Muscle of arm (tissue), 14 donors: ENCODE results near the gene SLCO1B3. TPM values are rescaled to one million over a fixed set of nuclear protein-coding genes. Genes with fewer than 3 reads are reported as not detected.
"Not testable (repeated sequence)": the region's sequence is repeated elsewhere in the genome, so short reads cannot be mapped to it uniquely, and the experiment has no call there.

Experiments
- DNase-seq: peaks from one replicate; pipeline ENCODE4 v3.0.0-alpha.2; 2013
- long read RNA-seq, 11 donors: transcript quantifications; one replicate each; lab custom pipeline, GENCODE V29; 2026
- polyA plus RNA-seq, 12 donors: library from polyadenylated mRNA; unstranded; fragments of 120-200 nt; gene quantifications; one replicate each; pipeline ENCODE4 v1.2.1, GENCODE V29; 2013; ENCODE audit not compliant: insufficient read length in 12 of 12

SLCO1B3 gene, protein sequence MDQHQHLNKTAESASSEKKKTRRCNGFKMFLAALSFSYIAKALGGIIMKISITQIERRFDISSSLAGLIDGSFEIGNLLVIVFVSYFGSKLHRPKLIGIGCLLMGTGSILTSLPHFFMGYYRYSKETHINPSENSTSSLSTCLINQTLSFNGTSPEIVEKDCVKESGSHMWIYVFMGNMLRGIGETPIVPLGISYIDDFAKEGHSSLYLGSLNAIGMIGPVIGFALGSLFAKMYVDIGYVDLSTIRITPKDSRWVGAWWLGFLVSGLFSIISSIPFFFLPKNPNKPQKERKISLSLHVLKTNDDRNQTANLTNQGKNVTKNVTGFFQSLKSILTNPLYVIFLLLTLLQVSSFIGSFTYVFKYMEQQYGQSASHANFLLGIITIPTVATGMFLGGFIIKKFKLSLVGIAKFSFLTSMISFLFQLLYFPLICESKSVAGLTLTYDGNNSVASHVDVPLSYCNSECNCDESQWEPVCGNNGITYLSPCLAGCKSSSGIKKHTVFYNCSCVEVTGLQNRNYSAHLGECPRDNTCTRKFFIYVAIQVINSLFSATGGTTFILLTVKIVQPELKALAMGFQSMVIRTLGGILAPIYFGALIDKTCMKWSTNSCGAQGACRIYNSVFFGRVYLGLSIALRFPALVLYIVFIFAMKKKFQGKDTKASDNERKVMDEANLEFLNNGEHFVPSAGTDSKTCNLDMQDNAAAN
- under 1 TPM in 2 of 12 donors, not detected in 10; 0.12 to 0.63 TPM for polyA plus RNA-seq
- long read RNA-seq, donor 1, result 0 reads
- long read RNA-seq, donor 2, result 0 reads
- long read RNA-seq, donor 3, result 0 reads
- long read RNA-seq, donor 4, result 0 reads
- long read RNA-seq, donor 5, result 0 reads
- long read RNA-seq, donor 6, result 0 reads
- long read RNA-seq, donor 7, result 0 reads
- long read RNA-seq, donor 8, result 0 reads
- long read RNA-seq, donor 9, result 0 reads
- long read RNA-seq, donor 10, result 0 reads
- long read RNA-seq, donor 11, result 0 reads

DNA sequence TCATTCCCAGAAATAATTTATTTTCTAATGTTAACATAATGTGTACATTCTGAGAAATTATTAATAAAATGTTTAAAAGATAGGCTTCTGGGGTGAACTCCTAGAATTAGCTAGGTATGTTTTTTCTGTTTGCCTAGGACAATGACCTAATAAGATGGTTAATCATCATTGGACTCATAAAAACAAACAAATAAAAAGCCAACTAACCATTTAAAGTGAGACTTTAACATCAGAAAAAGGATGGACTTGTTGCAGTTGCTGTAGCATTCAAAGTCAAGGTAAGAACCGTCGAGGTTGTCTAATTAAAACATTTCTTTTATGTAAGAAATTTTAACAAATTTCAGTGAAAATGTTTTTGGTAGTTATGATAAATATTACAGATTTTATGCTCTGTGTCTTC lies at the start of gene SLCO1B3:
SLCO1B3 (plus strand) TSS at position 219 of the 400 bp plus-strand sequence. CDS start 5,034 bp downstream, outside the sequence.
- no peak for DNase-seq

DNA sequence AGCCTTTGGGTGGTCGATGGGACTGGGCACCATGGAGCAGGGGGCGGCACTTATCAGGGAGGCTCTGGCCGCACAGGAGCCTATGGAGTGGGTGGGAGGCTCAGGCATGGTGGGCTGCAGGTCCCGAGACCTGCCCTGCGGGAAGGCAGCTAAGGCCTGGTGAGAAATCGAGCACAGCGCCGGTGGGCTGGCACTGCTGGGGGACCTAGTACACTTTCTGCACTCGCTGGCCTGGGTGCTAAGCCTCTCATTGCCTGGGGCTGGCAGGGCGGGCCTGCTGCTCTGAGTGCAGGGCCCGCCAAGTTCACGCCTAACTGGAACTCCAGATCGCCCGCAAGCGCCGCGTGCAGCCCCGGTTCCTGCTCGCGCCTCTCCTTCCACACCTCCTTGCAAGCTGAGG lies 33.1 kb upstream of the SLCO1B3 start:
- no peak for DNase-seq

DNA sequence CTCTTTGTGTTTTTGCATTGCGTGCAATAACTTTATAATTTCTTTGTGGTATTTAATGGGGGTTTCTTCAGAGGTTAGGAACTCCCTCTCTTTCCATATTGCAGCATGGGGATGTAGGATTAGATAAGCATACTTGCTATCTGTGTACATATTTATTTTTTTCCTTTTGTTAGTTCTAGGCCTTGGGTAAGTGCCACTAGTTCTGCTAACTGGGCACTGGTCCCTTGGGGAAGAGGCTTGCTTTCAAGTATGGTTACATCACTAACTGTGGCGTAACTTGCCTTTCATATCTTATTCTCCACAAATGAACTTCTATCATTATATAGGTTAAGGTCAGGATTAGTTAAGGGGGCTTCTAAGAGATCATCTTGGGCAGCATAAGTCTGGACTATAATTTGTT lies 31.5 kb upstream of the SLCO1B3 start:
- no peak for DNase-seq

DNA sequence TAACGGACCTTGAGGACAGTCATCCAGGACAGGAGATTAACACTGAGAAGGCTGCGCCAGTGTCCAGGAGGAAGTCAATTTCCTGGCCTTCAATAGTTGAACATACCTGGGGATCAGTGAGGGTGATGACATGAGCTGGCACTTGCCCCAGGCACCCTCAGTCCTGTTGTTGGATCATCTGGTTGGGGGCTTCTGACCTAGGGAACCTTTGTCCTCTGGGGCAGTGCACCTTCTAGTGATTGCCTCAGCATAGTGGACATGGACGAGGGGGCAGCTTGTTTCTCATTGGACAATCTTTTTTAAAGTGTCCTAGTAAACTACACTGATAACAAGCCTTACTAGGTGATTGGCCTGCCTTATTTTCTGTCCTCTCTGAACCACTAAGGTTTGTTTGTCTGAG lies 30.5 kb upstream of the SLCO1B3 start:
- not testable (repeated sequence) for DNase-seq

DNA sequence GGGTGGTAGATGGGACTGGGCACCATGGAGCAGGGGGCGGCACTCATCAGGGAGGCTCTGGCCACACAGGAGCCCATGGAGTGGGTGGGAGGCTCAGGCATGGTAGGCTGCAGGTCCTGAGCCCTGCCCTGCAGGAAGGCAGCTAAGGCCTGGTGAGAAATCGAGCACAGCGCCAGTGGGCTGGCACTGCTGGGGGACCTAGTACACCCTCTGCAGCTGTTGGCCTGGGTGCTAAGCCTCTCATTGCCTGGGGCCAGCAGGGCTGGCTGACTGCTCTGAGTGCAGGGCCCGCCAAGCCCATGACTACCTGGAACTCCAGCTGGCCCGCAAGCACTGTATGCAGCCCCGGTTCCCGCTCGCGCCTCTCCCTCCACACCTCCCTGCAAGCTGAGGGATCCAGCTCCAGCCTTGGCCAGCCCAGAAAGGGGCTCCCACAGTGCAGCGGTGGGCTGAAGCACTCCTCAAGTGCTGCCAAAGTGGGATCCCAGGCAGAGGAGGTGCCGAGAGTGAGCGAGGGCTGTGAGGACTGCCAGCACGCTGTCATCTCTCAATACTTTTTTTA lies 26.6 kb upstream of the SLCO1B3 start:
- not testable (repeated sequence) for DNase-seq

DNA sequence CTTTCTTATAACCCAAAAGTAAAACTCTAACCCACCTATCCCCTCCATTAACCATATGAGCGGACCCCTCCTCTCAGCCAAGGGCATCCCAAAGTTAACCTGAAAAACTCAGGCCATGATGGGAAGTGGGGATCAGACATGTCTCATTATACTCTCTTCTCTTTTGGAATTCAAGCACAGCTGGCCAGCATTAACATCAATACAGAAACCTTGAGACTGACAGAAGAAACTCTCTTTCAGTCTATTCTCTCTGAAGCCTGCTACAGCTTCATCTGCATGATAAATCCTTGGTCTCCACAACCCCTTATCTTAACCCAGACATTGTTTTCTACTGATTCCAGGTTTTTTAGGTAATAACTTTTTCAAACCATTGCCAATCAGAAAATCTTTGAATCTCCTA lies 17.5 kb upstream of the SLCO1B3 start:
- DNase-seq, result no peak

DNA sequence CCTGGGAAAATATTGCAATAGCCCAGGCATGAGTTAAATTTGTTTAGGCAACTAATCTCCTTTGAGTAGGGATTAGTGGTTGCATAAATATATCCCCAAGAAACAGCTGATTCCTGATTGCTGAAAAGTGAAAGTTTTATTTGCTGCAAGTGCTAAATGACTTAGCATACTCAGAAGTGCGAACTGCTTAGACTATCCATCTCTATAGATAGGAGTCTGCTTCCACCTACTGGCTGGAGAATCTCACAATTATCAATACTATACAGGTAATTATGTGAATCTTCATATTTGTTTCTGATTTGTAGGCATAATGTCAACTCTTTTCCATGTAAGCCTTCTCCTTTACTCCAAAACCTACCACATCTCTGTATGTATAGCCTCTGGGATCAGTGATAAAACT lies 12.0 kb upstream of the SLCO1B3 start:
- DNase-seq, result peak; percentile 37

DNA sequence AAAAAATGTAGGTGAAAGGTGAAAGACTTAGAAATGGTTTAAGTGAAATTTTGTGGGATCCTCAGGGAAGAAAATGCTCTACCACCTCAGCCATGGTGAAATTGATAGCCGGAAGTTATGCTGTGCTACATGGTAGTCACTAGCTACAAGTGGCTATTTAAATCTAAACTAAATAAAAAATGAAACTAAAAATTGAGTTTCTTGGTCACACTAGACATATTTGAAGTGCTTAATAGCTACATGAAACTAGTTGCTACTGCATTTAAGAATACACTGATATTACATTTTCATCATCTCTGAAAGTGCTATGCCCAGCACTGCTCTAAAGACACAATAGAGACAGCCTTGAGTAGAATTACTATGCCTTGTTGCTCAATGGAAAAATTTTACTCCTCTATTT lies 10.3 kb upstream of the SLCO1B3 start:
- no peak for DNase-seq

DNA sequence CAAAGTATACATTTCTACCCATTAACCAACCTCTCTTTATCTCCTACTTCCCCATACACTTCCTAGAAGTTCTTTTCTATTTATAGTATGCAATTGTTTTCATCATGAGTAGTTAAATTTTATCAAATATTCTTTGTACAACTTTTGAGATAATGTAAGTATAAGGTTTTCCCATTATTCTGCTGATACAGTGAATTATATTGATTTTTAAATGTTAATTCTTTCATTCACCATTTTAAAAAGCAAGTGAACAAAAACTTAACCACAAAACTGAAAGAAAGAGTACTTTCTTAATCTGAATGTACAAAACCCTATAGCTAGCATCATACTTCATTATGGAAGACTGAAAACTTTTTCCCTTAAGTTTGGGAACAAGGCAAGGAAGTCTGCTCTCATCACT lies 9.5 kb upstream of the SLCO1B3 start:
- DNase-seq, result no peak

DNA sequence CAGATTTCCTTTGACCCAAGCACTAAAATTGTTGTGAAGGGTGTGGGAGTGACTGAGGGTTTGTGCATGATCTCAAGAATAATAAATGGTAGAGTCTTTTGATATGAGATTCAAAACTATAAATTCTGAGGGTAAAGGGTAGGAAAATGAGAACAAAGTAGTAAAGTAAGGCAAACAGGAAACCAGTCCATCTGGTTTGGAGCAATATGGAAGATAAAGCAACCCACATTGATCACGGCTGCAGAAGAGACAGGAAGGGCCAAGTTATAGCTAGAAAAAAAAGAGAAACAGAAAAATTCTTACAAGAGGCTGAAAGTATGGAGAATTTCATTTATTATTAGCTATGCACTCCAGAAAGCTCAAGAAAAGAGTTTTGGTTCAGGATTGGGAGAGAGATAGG lies 4.6 kb upstream of the SLCO1B3 start:
- DNase-seq, result no peak

DNA sequence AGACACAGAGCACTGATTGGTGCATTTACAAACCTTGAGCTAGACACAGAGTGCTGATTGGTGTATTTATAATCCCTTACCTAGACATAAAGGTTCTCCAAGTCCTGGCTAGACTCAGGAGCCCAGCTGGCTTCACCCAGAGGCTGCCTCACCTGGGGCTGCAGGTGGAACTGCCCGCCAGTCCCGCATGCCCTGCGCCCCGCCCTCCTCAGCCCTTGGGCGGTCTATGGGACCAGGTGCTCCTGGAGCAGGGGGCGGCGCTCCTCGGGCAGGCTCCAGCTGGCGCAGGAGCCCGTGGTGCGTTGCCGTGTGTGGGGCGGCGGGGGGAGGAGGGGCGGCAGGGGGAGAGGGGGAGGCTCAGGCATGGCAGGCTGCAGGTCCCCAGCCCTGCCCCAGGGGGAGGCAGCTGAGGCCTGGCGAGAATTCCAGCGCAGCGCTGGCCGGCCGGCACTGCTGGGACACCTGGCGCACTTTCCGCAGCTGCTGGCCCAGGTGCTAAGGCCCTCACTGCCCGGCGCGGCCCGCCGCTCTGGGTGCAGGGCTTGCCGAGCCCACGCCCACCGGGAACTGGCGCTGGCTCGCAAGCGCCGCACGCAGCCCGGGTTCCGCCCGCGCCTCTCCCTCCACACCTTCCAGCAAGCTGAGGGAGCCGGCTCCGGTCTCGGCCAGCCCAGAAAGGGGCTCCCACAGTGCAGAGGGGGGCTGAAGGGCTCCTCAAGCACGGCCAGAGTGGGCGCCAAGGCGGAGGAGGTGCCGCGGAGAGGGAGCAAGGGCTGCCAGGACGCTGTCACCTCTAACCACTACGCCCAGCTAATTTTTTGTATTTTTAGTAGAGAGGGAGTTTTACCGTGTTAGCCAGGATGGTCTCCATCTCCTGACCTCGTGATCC lies 3.1 kb upstream of the SLCO1B3 start:
- DNase-seq, result no peak

DNA sequence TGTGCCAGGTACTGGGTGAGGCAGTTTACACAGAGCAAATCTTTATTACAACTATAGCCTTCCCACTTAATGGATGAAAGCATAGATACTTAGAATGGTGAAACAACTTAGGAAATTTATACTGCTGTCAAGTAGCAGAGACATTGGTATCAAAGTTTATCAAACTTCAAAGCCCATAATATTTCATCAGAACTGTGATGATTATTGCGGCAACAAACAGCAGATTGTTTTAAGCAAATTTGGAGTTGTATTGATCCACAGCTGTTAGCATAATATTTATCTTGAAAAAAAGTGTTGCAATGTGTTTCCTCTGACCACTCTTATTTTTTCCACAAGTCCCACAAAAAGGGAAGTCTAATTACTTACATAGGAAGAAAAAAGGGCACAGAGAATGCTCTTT lies 2.0 kb upstream of the SLCO1B3 start:
- DNase-seq, result no peak

DNA sequence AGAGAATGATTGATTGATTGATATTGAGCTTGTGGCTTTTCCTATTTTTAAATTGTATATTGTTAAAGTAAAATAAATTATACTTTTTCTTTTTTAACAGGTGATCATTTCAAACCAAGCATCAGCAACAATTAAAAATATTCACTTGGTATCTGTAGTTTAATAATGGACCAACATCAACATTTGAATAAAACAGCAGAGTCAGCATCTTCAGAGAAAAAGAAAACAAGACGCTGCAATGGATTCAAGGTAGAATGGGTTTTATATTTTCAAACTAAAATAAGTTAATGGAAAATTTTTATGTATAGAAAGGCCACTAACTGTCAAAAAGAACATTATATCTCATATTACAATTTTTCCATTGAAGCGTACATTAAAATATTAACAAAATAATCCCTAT lies 5.1 kb downstream of the SLCO1B3 start:
- no peak for DNase-seq

DNA sequence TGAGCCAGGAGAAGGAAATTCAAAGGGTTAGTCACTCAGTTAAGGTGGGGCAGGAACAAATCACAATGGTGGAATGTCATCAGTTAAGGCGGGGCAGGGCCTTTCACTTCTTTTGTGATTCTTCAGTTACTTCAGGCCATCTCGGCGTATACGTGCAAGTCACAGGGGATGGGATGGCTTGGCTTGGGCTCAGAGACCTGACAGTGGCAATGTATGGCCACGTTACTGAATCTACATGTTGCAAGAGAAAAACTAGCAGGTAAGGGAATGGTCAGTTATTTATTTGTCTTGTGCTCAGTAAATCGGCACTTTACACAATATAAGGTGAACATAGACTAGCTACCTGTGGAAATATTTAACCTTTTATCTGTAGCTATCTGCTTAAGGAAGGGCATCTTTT lies 11.9 kb downstream of the SLCO1B3 start:
- no peak for DNase-seq

DNA sequence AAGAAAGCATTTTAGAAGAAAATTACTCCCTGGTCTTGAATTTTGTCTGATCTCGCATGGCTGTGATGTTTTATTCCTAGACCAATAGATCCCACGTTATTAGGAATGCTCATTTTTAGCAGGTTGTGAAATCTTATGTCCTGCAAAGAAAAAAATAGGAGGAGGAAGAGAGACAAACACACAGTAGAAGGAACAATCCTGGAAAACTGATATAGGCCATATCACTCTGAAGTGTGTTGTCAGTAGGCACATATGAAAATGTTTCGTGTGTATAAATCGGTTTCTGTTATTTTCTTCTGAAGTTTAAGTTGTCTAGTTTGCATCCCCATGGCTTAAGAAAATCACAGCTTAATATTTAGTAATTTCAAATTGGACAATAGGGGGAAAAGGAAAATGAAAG lies 12.4 kb downstream of the SLCO1B3 start:
- no peak for DNase-seq

DNA sequence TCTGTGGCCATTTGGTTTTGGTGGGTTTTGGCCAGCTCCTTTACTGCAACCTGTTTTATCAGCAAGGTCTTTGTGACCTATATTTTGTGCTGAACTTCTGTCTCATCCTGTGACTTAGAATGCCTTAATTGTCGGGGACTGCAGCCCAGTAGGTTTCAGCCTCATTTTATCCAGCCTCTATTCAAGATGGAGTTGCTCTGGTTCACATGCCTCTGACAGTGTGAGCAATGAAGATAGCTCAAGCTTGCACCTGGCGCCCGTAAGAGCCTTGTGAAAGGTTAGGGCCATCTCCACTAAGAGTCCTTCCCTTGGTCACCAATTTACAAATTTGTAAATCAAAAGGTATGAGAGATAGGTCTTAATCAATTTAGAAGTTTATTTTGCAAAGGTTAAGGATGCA lies 19.4 kb downstream of the SLCO1B3 start:
- DNase-seq, result no peak

DNA sequence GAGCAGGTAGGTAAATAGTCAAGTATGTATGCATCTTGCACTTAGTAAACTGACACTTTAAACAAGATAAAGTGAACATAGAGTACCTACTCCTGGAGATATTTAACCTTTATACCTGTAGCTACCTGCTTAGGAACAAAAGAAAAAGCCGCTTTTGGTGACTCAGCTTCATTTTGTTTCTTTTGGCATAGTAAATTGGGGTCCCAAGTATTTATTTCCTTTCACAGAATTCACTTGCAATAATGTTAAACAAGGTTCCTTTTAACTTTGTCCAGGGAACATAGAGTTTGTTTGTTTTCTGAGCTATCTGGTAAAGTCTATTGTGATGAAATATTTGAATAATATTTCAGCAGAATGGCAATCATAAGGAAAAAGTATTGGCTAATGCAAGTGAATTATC lies 20.0 kb downstream of the SLCO1B3 start:
- DNase-seq, result no peak

DNA sequence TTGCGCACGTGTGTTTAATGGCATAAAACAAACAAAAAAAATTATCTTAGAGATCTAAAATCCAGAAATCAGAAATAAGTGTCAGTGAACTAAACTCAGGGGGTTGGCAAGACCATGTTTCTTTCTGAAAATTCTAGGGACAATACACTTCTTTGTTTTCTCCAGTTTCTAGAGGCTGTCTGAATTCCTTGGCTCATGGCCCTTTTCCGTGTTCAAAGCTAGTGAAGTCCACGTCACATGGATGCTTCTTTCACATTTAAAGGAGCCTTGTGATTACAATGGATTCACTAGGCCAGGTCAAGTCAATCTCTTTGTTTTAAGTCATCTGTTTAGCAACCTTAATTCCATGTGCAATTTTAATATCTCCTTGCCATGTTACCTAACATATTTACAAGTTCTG lies 22.4 kb downstream of the SLCO1B3 start:
- no peak for DNase-seq

DNA sequence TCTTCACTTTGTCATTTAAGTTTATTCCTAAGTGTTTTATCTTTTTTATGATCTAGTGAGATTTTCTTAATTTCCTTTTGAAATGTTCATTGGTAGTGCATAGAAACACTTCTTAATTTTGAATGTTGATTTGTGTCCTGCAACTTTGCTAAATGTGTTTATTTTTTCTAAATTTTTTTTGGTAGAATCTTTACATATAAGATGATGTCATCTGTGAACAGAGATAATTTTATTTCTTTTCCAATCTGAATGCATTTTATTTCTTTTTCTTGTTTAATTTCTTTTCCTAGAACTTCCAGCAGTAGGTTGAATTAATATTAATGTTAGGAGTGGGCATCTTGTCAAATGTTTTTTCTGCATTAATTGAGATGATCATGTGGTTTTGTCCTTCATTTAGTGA lies 42.1 kb downstream of the SLCO1B3 start:
- DNase-seq, result no peak

DNA sequence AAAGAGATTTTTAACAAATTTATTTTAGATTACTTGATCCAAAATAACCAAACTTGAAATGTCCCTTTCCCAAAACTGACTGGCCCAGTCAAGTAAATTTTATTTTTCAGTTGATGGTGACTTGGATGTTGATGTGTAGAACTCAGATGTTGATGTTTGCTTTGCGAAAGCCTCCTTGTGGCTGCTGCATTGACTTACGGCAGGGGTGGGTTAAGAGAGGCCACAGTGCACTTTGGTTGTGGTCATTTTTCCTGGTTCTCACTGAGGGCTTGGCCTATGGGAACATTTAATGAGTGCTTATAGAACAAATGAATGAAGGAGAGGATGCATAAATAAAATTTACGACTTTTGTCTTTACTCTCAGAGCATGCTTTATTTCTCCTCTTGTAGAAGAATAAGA lies 52.6 kb downstream of the SLCO1B3 start:
- DNase-seq, result no peak

DNA sequence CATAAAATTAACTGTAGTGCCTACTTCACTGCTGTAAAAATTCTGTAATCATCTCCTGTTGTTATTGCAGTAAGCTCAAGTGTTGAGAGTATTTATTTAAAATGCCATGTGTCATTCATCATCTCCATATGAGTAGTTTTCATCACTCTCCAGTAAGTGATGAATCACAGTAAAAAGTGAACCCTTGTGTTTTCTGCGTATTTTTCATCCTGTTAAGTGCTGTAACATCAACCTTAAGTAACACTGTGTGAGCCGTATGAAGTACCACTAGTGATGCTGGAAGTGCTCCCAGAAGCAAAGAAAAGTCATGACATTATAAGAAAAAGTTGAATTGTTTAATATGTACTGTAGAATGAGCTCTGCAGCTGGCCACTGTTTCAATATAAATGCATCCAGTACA lies 55.4 kb downstream of the SLCO1B3 start:
- no peak for DNase-seq

DNA sequence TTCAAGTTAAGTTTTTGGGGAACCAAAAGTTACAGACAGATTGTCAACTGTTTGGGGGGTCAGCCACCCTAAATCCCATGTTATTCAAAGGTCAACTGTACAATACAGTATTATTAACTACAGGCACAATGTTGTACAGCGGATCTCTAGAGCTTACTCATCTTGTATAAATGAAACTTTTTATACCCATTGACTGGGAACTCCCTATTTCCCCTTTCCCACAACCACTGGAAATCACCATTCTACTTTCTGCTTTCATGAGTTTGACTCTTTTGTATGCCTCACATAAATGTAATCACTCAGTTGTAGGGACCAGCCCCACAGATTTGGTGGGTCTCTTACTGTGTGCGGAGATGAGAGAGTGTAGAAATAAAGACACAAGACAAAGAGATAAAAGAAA lies 57.8 kb downstream of the SLCO1B3 start:
- DNase-seq, result no peak
